ENCODE data around the gene TULP4.
"Not testable (repeated sequence)": the region's sequence is repeated elsewhere in the genome, so short reads cannot be mapped to it uniquely, and the experiment has no call there.

Gene TULP4

GRCh38 chr6:158470023-158470422 is 157.8 kb downstream of the TULP4 start:
- DNase-seq (ENCODE audit: low spot score), result not testable (repeated sequence)

GRCh38 chr6:158471339-158471738 is 159.1 kb downstream of the TULP4 start:
- DNase-seq (ENCODE audit: low spot score), result no peak

- no peak for DNase-seq (ENCODE audit: low spot score)
Observed at GRCh38 chr6:158472447-158472846, 160.2 kb downstream of the TULP4 start.

GRCh38 chr6:158474961-158475343 is 162.7 kb downstream of the TULP4 start:
- DNase-seq (ENCODE audit: low spot score), result no peak

- no peak for DNase-seq (ENCODE audit: low spot score)
Observed at GRCh38 chr6:158475344-158476302, 163.4 kb downstream of the TULP4 start.

- no peak for DNase-seq (ENCODE audit: low spot score)
Observed at GRCh38 chr6:158476389-158476788, 164.1 kb downstream of the TULP4 start.

GRCh38 chr6:158477722-158478121 is 165.5 kb downstream of the TULP4 start:
- DNase-seq (ENCODE audit: low spot score), result not testable (repeated sequence)

GRCh38 chr6:158480989-158481388 is 168.7 kb downstream of the TULP4 start:
- DNase-seq (ENCODE audit: low spot score), result no peak

- DNase-seq (ENCODE audit: low spot score), result no peak
Observed at GRCh38 chr6:158481690-158482473, 169.6 kb downstream of the TULP4 start.

- DNase-seq (ENCODE audit: low spot score), result no peak
Observed at GRCh38 chr6:158485431-158485830, 173.2 kb downstream of the TULP4 start.

GRCh38 chr6:158487495-158487894 is 175.2 kb downstream of the TULP4 start:
- no peak for DNase-seq (ENCODE audit: low spot score)

- no peak for DNase-seq (ENCODE audit: low spot score)
Observed at GRCh38 chr6:158488065-158488464, 175.8 kb downstream of the TULP4 start.

GRCh38 chr6:158489441-158489840 is 177.2 kb downstream of the TULP4 start:
- no peak for DNase-seq (ENCODE audit: low spot score)

GRCh38 chr6:158492881-158493280 is 180.6 kb downstream of the TULP4 start:
- no peak for DNase-seq (ENCODE audit: low spot score)

GRCh38 chr6:158496700-158497099 is 184.4 kb downstream of the TULP4 start:
- DNase-seq (ENCODE audit: low spot score), result no peak

- no peak for DNase-seq (ENCODE audit: low spot score)
Observed at GRCh38 chr6:158497620-158498019, 185.4 kb downstream of the TULP4 start.

GRCh38 chr6:158498362-158498761 is 186.1 kb downstream of the TULP4 start:
- DNase-seq (ENCODE audit: low spot score), result no peak

GRCh38 chr6:158499601-158500000 is 187.3 kb downstream of the TULP4 start:
- DNase-seq (ENCODE audit: low spot score), result no peak

- no peak for DNase-seq (ENCODE audit: low spot score)
Observed at GRCh38 chr6:158500016-158500735, 187.9 kb downstream of the TULP4 start.

- DNase-seq (ENCODE audit: low spot score), result no peak
Observed at GRCh38 chr6:158501360-158502262, 189.3 kb downstream of the TULP4 start.

- DNase-seq (ENCODE audit: low spot score), result no peak
Observed at GRCh38 chr6:158502263-158502950, 190.1 kb downstream of the TULP4 start.
